Measurements from ENCODE around the gene MAGEA2.

DNA sequence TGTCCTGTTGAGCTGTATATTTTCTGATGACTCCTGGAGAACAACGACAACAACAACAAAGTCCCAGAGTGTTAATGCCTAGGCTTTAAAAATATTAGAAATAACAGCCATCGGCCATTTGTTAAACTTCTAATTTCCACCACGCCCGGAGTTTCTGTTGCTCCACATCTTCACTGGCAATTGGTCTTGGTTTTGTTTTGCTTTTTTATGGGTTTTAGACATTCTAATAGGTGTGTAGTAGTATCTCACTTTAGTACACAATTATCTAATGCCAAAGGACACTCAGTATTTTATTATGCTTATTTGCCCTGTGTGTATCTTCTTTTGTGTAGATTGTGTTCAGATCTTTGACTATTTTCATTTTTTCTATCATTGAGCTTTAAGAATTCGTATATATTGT, 15.1 kb downstream of the MAGEA2 start:
- TF ChIP-seq CTCF (IDR thresholded peaks at IDR 0.05; ENCODE audit: low read depth, low read length) (no peak), POLR2A (IDR thresholded peaks at IDR 0.05; ENCODE audit: extremely low read depth, insufficient read length) (no peak)
